Measurements from ENCODE around the gene SCOC. TPM values are rescaled to one million over a fixed set of nuclear protein-coding genes. Genes with fewer than 3 reads are reported as not detected.
A peak's percentile ranks its signal among the peaks of the same experiment; 100 is the strongest.
"Not testable (repeated sequence)": the region's sequence is repeated elsewhere in the genome, so short reads cannot be mapped to it uniquely, and the experiment has no call there.

SCOC gene
- total RNA-seq, 1 donor, result 5.1 TPM

- DNase-seq (ENCODE audit: low read depth in 2 of 3, low spot score in 2 of 3), result peak; percentile 55 to 90 (median 82)
Observed at GRCh38 chr4:140359562-140360427, 13.7 kb upstream of the SCOC start.

GRCh38 chr4:140361099-140361498 is 12.3 kb upstream of the SCOC start:
- no peak for DNase-seq (ENCODE audit: low read depth in 2 of 3, low spot score in 2 of 3)

- DNase-seq (ENCODE audit: low read depth in 2 of 3, low spot score in 2 of 3), result no peak
Observed at GRCh38 chr4:140363051-140363450, 10.4 kb upstream of the SCOC start.

GRCh38 chr4:140363558-140363957 is 9.9 kb upstream of the SCOC start:
- no peak for DNase-seq (ENCODE audit: low read depth in 2 of 3, low spot score in 2 of 3)

GRCh38 chr4:140367738-140368137 is 5.7 kb upstream of the SCOC start:
- no peak for DNase-seq (ENCODE audit: low read depth in 2 of 3, low spot score in 2 of 3)

- DNase-seq (ENCODE audit: low read depth in 2 of 3, low spot score in 2 of 3), result no peak
Observed at GRCh38 chr4:140368686-140369085, 4.8 kb upstream of the SCOC start.

GRCh38 chr4:140372751-140373327 is 607 bp upstream of the SCOC start:
- DNase-seq (ENCODE audit: low read depth in 2 of 3, low spot score in 2 of 3), result peak; percentile 9 to 68 (median 45)

- DNase-seq (ENCODE audit: low read depth in 2 of 3, low spot score in 2 of 3), result no peak
Observed at GRCh38 chr4:140374130-140374477, 658 bp downstream of the SCOC start.

- DNase-seq (ENCODE audit: low read depth in 2 of 3, low spot score in 2 of 3), result no peak
Observed at GRCh38 chr4:140382732-140383131, 9.3 kb downstream of the SCOC start.

GRCh38 chr4:140388015-140388414 is 14.6 kb downstream of the SCOC start:
- no peak for DNase-seq (ENCODE audit: low read depth in 2 of 3, low spot score in 2 of 3)

- DNase-seq (ENCODE audit: low read depth in 2 of 3, low spot score in 2 of 3), result no peak
Observed at GRCh38 chr4:140395668-140396067, 22.2 kb downstream of the SCOC start.

- DNase-seq (ENCODE audit: low read depth in 2 of 3, low spot score in 2 of 3), result no peak
Observed at GRCh38 chr4:140400111-140400510, 26.7 kb downstream of the SCOC start.

GRCh38 chr4:140406292-140406691 is 32.8 kb downstream of the SCOC start:
- no peak for DNase-seq (ENCODE audit: low read depth in 2 of 3, low spot score in 2 of 3)

- no peak for DNase-seq (ENCODE audit: low read depth in 2 of 3, low spot score in 2 of 3)
Observed at GRCh38 chr4:140408974-140409373, 35.5 kb downstream of the SCOC start.

- DNase-seq (ENCODE audit: low read depth in 2 of 3, low spot score in 2 of 3), result not testable (repeated sequence)
Observed at GRCh38 chr4:140413130-140413969, 39.9 kb downstream of the SCOC start.

- no peak for DNase-seq (ENCODE audit: low read depth in 2 of 3, low spot score in 2 of 3)
Observed at GRCh38 chr4:140423106-140423505, 49.7 kb downstream of the SCOC start.

- DNase-seq (ENCODE audit: low read depth in 2 of 3, low spot score in 2 of 3), result peak in 2 of 3 donors; percentile 60 to 70
Observed at GRCh38 chr4:140426610-140427105, 53.2 kb downstream of the SCOC start.

GRCh38 chr4:140427106-140427918 is 53.9 kb downstream of the SCOC start, which contains the start of gene CLGN:
CLGN (minus strand) TSS chr4:140427648; CDS start chr4:140413078, 14,570 bp downstream.
- DNase-seq (ENCODE audit: low read depth in 2 of 3, low spot score in 2 of 3), result peak; percentile 1 to 90 (median 84)

- DNase-seq (ENCODE audit: low read depth in 2 of 3, low spot score in 2 of 3), result peak in 1 of 3 donors; percentile 7
Observed at GRCh38 chr4:140427919-140428471, 54.5 kb downstream of the SCOC start.

All from hematopoietic multipotent progenitor cell (in vitro differentiated cells).